Fibroblast of lung (primary cell): Measurements from ENCODE around the gene CCDC73. TPM values are rescaled to one million over a fixed set of nuclear protein-coding genes. Genes with fewer than 3 reads are reported as not detected.
"Not testable (repeated sequence)": the region's sequence is repeated elsewhere in the genome, so short reads cannot be mapped to it uniquely, and the experiment has no call there.

Experiments
- DNase-seq, 2 donors: peaks; one replicate each; pipeline versions ENCODE4 v3.0.0 to v3.0.0-alpha.2; 2010; ENCODE audit warnings: low read depth in 2 of 2
- H2AFZ ChIP-seq: 2 replicates; pipeline ENCODE4 v1.5.1; 2012; ENCODE audit warnings: low read length, control low read depth, inconsistent platforms
- H3K27ac ChIP-seq: 2 replicates; pipeline ENCODE4 v1.5.1; 2011; ENCODE audit warnings: low read length, control low read depth; ENCODE audit not compliant: insufficient read depth
- H3K27me3 ChIP-seq: 2 replicates; pipeline ENCODE4 v1.5.1; 2011; ENCODE audit warnings: mild to moderate bottlenecking, low read length; ENCODE audit not compliant: control insufficient read depth, insufficient read depth
- H3K36me3 ChIP-seq: 2 replicates; pipeline ENCODE4 v1.5.1; 2011; ENCODE audit warnings: low read length; ENCODE audit not compliant: control insufficient read depth, insufficient read depth
- H3K4me1 ChIP-seq: 2 replicates; pipeline ENCODE4 v1.5.1; 2011; ENCODE audit warnings: low read length; ENCODE audit not compliant: control insufficient read depth, insufficient read depth; ENCODE audit errors: extremely low read depth
- H3K4me2 ChIP-seq: 2 replicates; pipeline ENCODE4 v1.5.1; 2011; ENCODE audit warnings: low read length, control low read depth; ENCODE audit not compliant: insufficient read depth; ENCODE audit errors: extremely low read depth
- H3K4me3 ChIP-seq, 4 experiments: fragments of 200-600 bp in 1 of 4; sonication (generic) in 1 of 4; replicated peaks in 1 of 4; 2 replicates each; pipeline ENCODE4 v1.5.1; 2011 to 2016; ENCODE audit warnings: low read length in 4 of 4, low read depth in 3 of 4, mild to moderate bottlenecking in 3 of 4, control low read depth in 2 of 4, inconsistent platforms in 1 of 4, mixed read lengths in 1 of 4; ENCODE audit not compliant: insufficient read depth in 1 of 4; ENCODE audit errors: control extremely low read depth in 1 of 4
- H3K79me2 ChIP-seq: 2 replicates; pipeline ENCODE4 v1.5.1; 2012; ENCODE audit warnings: mild to moderate bottlenecking, low read length, inconsistent platforms; ENCODE audit not compliant: control insufficient read depth, insufficient read depth
- H3K9ac ChIP-seq: 2 replicates; pipeline ENCODE4 v1.5.1; 2011; ENCODE audit warnings: mild to moderate bottlenecking, low read length, control low read depth; ENCODE audit not compliant: insufficient read depth
- H3K9me3 ChIP-seq: 2 replicates; pipeline ENCODE4 v1.5.1; 2012; ENCODE audit warnings: low read depth, low read length; ENCODE audit not compliant: control insufficient read depth, insufficient read depth
- H4K20me1 ChIP-seq: 2 replicates; pipeline ENCODE4 v1.5.1; 2011; ENCODE audit warnings: low read length; ENCODE audit not compliant: control insufficient read depth, insufficient read depth; ENCODE audit errors: extremely low read depth
- CTCF ChIP-seq, 2 donors: IDR thresholded peaks in 1 of 2; conservative IDR thresholded peaks in 1 of 2; 1 replicate in 1 of 2; 2 replicates in 1 of 2; pipeline ENCODE4 v1.5.1; 2011 to 2012; ENCODE audit warnings: low read length in 2 of 2, control low read depth in 1 of 2, inconsistent platforms in 1 of 2, low read depth in 1 of 2, mild to moderate bottlenecking in 1 of 2
- EZH2 ChIP-seq: IDR thresholded peaks from 2 replicates; pipeline ENCODE4 v1.5.1; 2012; ENCODE audit warnings: low read length, control low read depth, mild to moderate bottlenecking; ENCODE audit errors: missing control alignments
- polyA plus RNA-seq, 2 donors: library from polyadenylated mRNA; depleted of rRNA in 1 of 2; stranded (reverse) in 1 of 2; unstranded in 1 of 2; fragments of >200 nt; gene quantifications; 2 replicates each; pipeline ENCODE4 v1.2.1, GENCODE V29; 2011 to 2012; ENCODE audit warnings: missing spikeins in 1 of 2
- total RNA-seq: library from RNA; depleted of rRNA; stranded (reverse); fragments of >200 nt; gene quantifications from 2 replicates; pipeline ENCODE4 v1.2.1, GENCODE V29; 2014

The CCDC73 gene
- total and polyA plus RNA-seq, 2 donors (not counting 1 experiment from before 2014, with no cell fraction given), result under 0.01 TPM; not detected in 1

GRCh38 chr11:32827276-32827675 is 32.8 kb upstream of the CCDC73 start:
- Histone ChIP-seq H3K9me3 (no peaks in the 10 kb centered on the region), H2AFZ (no peak overlapping the region), H4K20me1 (no peaks in the 10 kb centered on the region), H3K79me2 (no peaks in the 10 kb centered on the region), H3K27me3 (peaks cover 6% of the 10 kb centered on the region), H3K36me3 (no peaks in the 10 kb centered on the region), H3K4me2 (no peak overlapping the region), H3K4me3 (no peak overlapping the region), H3K27ac (no peak overlapping the region), H3K9ac (no peak overlapping the region), H3K4me1 (peaks cover 7% of the 10 kb centered on the region)
- DNase-seq, result no peak
- TF ChIP-seq CTCF (conservative IDR thresholded peaks at IDR 0.05 in 1 of 2, IDR thresholded peaks at IDR 0.05 in 1 of 2; ENCODE audit: low read depth in 1 of 2, low read length in 2 of 2), result no peak
- TF ChIP-seq EZH2, result no peak

GRCh38 chr11:32826113-32826512 is 31.7 kb upstream of the CCDC73 start:
- no peak for TF ChIP-seq CTCF (conservative IDR thresholded peaks at IDR 0.05 in 1 of 2, IDR thresholded peaks at IDR 0.05 in 1 of 2; ENCODE audit: low read depth in 1 of 2, low read length in 2 of 2)
- TF ChIP-seq EZH2, result no peak

GRCh38 chr11:32823617-32824016 is 29.2 kb upstream of the CCDC73 start:
- not testable (repeated sequence) for H3K9me3 ChIP-seq, H3K4me1 ChIP-seq, H3K27ac ChIP-seq, H3K4me3 ChIP-seq, H3K79me2 ChIP-seq, H3K27me3 ChIP-seq, H2AFZ ChIP-seq, H3K36me3 ChIP-seq, DNase-seq, H4K20me1 ChIP-seq, H3K4me2 ChIP-seq, H3K9ac ChIP-seq

More at GRCh38 chr11:32826113-32826512, 31.7 kb upstream of the CCDC73 start:
- no peak overlapping the region for H3K9ac ChIP-seq
- no peak for DNase-seq
- no peak overlapping the region for H3K27ac ChIP-seq
- H3K36me3 ChIP-seq, result no peaks in the 10 kb centered on the region
- no peak overlapping the region for H3K4me2 ChIP-seq
- no peaks in the 10 kb centered on the region for H4K20me1 ChIP-seq
- H3K27me3 ChIP-seq, result peaks cover 3% of the 10 kb centered on the region
- H3K4me1 ChIP-seq, result peaks cover 7% of the 10 kb centered on the region
- H2AFZ ChIP-seq, result no peak overlapping the region
- no peaks in the 10 kb centered on the region for H3K79me2 ChIP-seq
- no peak overlapping the region for H3K4me3 ChIP-seq
- H3K9me3 ChIP-seq, result no peaks in the 10 kb centered on the region
